ENCODE measurements around the gene MOCOS. TPM values are rescaled to one million over a fixed set of nuclear protein-coding genes. Genes with fewer than 3 reads are reported as not detected.

The MOCOS gene
- total RNA-seq, 2 donors from 2014 or later, result 2.0 to 2.8 TPM

DNA sequence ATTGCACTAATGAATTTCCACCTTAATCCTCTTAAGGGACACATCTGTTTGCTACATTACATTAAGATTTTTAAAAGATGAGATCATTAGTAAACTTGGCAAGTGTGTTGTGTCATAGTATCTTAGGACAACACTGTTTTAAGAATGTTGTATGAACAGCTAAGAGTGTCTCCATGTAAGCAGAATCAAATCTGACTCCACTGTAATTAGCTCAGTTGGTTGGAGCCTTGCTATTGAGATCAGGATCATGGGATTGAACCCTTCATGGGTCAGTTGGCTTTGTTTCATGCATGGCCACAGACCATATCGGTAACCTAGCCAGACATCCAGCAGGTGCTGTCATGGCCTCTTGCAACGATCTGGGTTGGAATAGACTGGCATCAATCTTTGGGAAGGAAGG lies 115.4 kb downstream of the MOCOS start:
- Histone ChIP-seq H3K4me3 (no peak overlapping the region), H3K27me3 (replicated peaks; ENCODE audit: insufficient read depth) (no peaks in the 10 kb centered on the region), H3K4me1 (ENCODE audit: control insufficient read depth in 1 of 2, low read depth in 2 of 2) (peaks cover 0 to 3% of the 10 kb centered on the region in 2 donors), H3K27ac (no peak overlapping the region), H3K36me3 (no peaks in the 10 kb centered on the region), H3K9me3 (no peaks in the 10 kb centered on the region)
- DNase-seq (ENCODE audit: low spot score) (no peak), ATAC-seq (ENCODE audit: insufficient number of reproducible peaks, low FRiP score, low read depth) (no peak)
- TF ChIP-seq, protein P1, sequence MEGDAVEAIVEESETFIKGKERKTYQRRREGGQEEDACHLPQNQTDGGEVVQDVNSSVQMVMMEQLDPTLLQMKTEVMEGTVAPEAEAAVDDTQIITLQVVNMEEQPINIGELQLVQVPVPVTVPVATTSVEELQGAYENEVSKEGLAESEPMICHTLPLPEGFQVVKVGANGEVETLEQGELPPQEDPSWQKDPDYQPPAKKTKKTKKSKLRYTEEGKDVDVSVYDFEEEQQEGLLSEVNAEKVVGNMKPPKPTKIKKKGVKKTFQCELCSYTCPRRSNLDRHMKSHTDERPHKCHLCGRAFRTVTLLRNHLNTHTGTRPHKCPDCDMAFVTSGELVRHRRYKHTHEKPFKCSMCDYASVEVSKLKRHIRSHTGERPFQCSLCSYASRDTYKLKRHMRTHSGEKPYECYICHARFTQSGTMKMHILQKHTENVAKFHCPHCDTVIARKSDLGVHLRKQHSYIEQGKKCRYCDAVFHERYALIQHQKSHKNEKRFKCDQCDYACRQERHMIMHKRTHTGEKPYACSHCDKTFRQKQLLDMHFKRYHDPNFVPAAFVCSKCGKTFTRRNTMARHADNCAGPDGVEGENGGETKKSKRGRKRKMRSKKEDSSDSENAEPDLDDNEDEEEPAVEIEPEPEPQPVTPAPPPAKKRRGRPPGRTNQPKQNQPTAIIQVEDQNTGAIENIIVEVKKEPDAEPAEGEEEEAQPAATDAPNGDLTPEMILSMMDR (IDR thresholded peaks at IDR 0.05), result no peak

DNA sequence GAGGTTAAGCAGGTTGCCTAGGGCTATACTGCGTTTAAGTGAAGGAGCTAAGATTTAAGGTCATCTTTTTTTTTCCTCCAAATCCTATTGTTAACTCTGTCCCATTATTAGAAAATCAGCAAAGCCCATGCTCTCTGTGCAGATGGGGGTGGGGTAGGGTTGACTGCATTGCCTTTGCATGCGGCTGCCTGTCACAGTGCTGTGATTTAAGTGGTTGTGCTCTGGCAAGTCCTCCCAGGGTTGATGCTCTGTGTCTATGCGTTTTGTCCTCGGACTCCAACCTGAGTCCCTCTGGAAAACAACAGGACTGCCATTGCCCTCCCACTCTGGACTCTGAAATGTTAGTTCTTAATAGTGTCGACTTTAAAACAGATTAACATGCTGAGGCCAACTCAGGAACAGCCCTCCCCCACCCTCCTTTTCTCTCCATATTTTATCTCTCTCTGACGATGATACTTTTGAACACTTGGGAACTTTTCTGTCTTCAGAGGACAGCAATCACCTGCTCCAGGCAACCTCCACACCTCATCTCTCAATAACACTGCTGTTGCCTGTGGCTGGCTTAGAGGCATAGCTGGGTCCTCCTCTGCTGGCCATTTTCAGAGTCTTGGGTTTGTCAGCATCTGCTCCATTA lies 116.0 kb downstream of the MOCOS start:
- peaks cover 0 to 3% of the 10 kb centered on the region in 2 donors for H3K4me1 ChIP-seq (ENCODE audit: control insufficient read depth in 1 of 2, low read depth in 2 of 2)
- no peak for ATAC-seq (ENCODE audit: insufficient number of reproducible peaks, low FRiP score, low read depth)
- no peaks in the 10 kb centered on the region for H3K9me3 ChIP-seq
- no peak overlapping the region for H3K4me3 ChIP-seq
- no peaks in the 10 kb centered on the region for H3K27me3 ChIP-seq (replicated peaks; ENCODE audit: insufficient read depth)
- H3K27ac ChIP-seq, result no peak overlapping the region
- TF ChIP-seq, protein P1 (IDR thresholded peaks at IDR 0.05), result no peak
- no peaks in the 10 kb centered on the region for H3K36me3 ChIP-seq
- no peak for DNase-seq (ENCODE audit: low spot score)

DNA sequence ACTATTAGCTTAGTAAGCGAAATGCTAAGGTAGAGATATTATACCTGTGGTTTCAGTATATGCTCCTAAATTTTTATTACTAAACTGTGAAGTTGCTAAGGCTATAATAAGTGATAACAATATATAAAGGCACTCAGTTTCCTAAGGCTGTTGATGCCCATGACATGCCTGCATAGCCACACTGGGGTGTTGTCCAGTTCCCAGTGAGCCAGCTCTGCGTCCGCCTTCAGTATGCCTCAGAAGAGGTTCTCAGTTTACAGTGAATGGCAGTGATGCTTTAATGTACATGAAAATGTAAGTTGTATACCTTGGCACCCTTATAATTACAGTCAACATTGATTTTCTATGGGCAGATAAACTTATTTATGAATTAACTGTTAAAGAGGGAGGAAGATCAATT lies 117.4 kb downstream of the MOCOS start:
- TF ChIP-seq, protein P1 (IDR thresholded peaks at IDR 0.05), result no peak
- DNase-seq (ENCODE audit: low spot score), result no peak
- Histone ChIP-seq H3K27ac (no peak overlapping the region), H3K4me1 (ENCODE audit: control insufficient read depth in 1 of 2, low read depth in 2 of 2) (no peaks in the 10 kb centered on the region), H3K9me3 (no peaks in the 10 kb centered on the region), H3K27me3 (replicated peaks; ENCODE audit: insufficient read depth) (no peaks in the 10 kb centered on the region), H3K36me3 (no peaks in the 10 kb centered on the region), H3K4me3 (no peak overlapping the region)
- ATAC-seq (ENCODE audit: insufficient number of reproducible peaks, low FRiP score, low read depth), result no peak

DNA sequence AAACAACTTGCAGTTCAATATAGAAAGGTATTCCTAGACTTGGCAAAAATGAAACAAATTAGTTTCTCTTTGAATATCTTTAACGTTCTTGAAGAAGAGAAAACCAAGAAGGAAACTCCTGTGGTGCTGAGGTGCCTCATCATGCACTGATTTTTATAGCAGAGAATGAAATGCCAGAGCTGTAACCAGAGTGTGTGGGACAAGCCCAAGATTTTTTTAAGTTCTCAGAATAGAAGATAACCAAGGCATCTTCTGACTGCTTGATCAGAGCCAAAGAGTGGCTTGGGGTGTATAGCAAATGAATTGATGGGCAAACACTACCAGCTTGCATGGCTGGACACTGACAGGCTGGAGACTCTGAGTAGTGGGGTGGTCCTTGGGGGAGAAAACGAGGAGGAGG lies 118.1 kb downstream of the MOCOS start:
- no peak for ATAC-seq (ENCODE audit: insufficient number of reproducible peaks, low FRiP score, low read depth)
- no peaks in the 10 kb centered on the region for H3K9me3 ChIP-seq
- H3K27me3 ChIP-seq (replicated peaks; ENCODE audit: insufficient read depth), result no peaks in the 10 kb centered on the region
- H3K36me3 ChIP-seq, result no peaks in the 10 kb centered on the region
- H3K4me3 ChIP-seq, result no peak overlapping the region
- TF ChIP-seq, protein P1 (IDR thresholded peaks at IDR 0.05), result no peak
- no peak overlapping the region for H3K27ac ChIP-seq
- H3K4me1 ChIP-seq (ENCODE audit: control insufficient read depth in 1 of 2, low read depth in 2 of 2), result no peaks in the 10 kb centered on the region
- DNase-seq (ENCODE audit: low spot score), result no peak

DNA sequence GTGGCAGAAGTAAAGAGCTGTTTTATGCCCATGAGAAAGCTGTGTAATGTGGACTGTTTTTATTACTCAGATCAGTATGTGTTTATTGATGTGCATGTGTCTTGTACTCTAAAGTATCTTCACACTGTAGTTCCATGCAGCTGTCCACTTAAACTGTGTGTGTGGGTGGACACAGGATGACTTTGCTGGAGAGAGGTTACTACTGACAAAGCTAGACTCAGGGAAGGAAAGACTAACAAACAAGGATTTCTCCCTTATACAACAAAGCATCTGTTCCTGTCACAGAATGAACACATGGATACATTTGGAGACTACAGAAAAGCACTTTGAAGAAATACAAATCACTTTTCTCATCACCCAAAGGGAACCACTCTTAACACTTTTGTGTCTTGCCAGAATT lies 120.2 kb downstream of the MOCOS start:
- Histone ChIP-seq H3K36me3 (no peaks in the 10 kb centered on the region), H3K27me3 (replicated peaks; ENCODE audit: insufficient read depth) (no peaks in the 10 kb centered on the region), H3K9me3 (no peaks in the 10 kb centered on the region), H3K4me3 (no peak overlapping the region), H3K27ac (no peak overlapping the region), H3K4me1 (ENCODE audit: control insufficient read depth in 1 of 2, low read depth in 2 of 2) (no peaks in the 10 kb centered on the region)
- no peak for ATAC-seq (ENCODE audit: insufficient number of reproducible peaks, low FRiP score, low read depth)
- DNase-seq (ENCODE audit: low spot score), result no peak
- TF ChIP-seq, protein P1 (IDR thresholded peaks at IDR 0.05), result no peak

All from thoracic aorta (tissue), 2 donors.